Measurements from ENCODE around the gene CDH2. TPM values are rescaled to one million over a fixed set of nuclear protein-coding genes. Genes with fewer than 3 reads are reported as not detected.

CDH2 gene
- total and polyA plus RNA-seq, 2 experiments from 2014 or later: 103 to 165 TPM

GRCh38 chr18:27954226-27954625, 222.7 kb downstream of the CDH2 start:
- Histone ChIP-seq H3K27ac (peak overlapping the region; percentile 32), H3K9me2 (ENCODE audit: insufficient read depth) (no peaks in the 10 kb centered on the region), H2AFZ (no peak overlapping the region), H3F3A (ENCODE audit: insufficient read depth) (peaks cover 19% of the 10 kb centered on the region; the same call in 1 of the 2 replicates), H3K36me3 (ENCODE audit: low read depth) (peaks cover 29% of the 10 kb centered on the region), H3K9me3 (ENCODE audit: low read depth) (no peaks in the 10 kb centered on the region), H3K79me2 (ENCODE audit: insufficient read depth) (no peaks in the 10 kb centered on the region), H4K20me1 (ENCODE audit: insufficient read depth) (no peaks in the 10 kb centered on the region), H3K4me3 (no peak overlapping the region), H3K4me1 (ENCODE audit: insufficient read depth) (peaks cover 18% of the 10 kb centered on the region), H3K9ac (no peak overlapping the region), H3K27me3 (replicated peaks; ENCODE audit: insufficient read depth) (no peaks in the 10 kb centered on the region), H3K4me2 (ENCODE audit: unreplicated experiment) (peak overlapping the region; percentile 23)
- 60 to 78% methylated on average over 3 of the region's 3 CpGs for WGBS, 2 experiments (ENCODE audit: low coverage in 1 of 2, low lambda C conversion rate in 2 of 2, missing lambda C conversion rate in 2 of 2)
- TF ChIP-seq EZH2phosphoT487 (IDR thresholded peaks at IDR 0.05; ENCODE audit: insufficient read depth, low read depth): no peak
- no peak for TF ChIP-seq EZH2 (IDR thresholded peaks at IDR 0.05; ENCODE audit: insufficient read depth, poor library complexity, severe bottlenecking)
- peak; percentile 76 for DNase-seq
- in situ Hi-C loops (cut with MboI): no loop called here

GRCh38 chr18:27952741-27953140, 224.2 kb downstream of the CDH2 start:
- Histone ChIP-seq H2AFZ (no peak overlapping the region), H3K9ac (no peak overlapping the region), H3K27ac (no peak overlapping the region), H3K36me3 (ENCODE audit: low read depth) (peaks cover 28% of the 10 kb centered on the region), H3K79me2 (ENCODE audit: insufficient read depth) (no peaks in the 10 kb centered on the region), H3K4me1 (ENCODE audit: insufficient read depth) (peaks cover 18% of the 10 kb centered on the region), H3K27me3 (replicated peaks; ENCODE audit: insufficient read depth) (no peaks in the 10 kb centered on the region), H3F3A (ENCODE audit: insufficient read depth) (peaks cover 16% of the 10 kb centered on the region; the same call in 1 of the 2 replicates), H4K20me1 (ENCODE audit: insufficient read depth) (no peaks in the 10 kb centered on the region), H3K4me2 (ENCODE audit: unreplicated experiment) (no peak overlapping the region), H3K9me2 (ENCODE audit: insufficient read depth) (no peaks in the 10 kb centered on the region), H3K4me3 (no peak overlapping the region), H3K9me3 (ENCODE audit: low read depth) (no peaks in the 10 kb centered on the region)
- in situ Hi-C loops (cut with MboI): no loop called here
- TF ChIP-seq EZH2 (IDR thresholded peaks at IDR 0.05; ENCODE audit: insufficient read depth, poor library complexity, severe bottlenecking): no peak
- TF ChIP-seq EZH2phosphoT487 (IDR thresholded peaks at IDR 0.05; ENCODE audit: insufficient read depth, low read depth): no peak
- peak; percentile 13 for DNase-seq

GRCh38 chr18:27950648-27951228, 226.2 kb downstream of the CDH2 start:
- Histone ChIP-seq H3K9me2 (ENCODE audit: insufficient read depth) (no peaks in the 10 kb centered on the region), H3K4me3 (no peak overlapping the region), H3K79me2 (ENCODE audit: insufficient read depth) (no peaks in the 10 kb centered on the region), H3K27me3 (replicated peaks; ENCODE audit: insufficient read depth) (no peaks in the 10 kb centered on the region), H3K9ac (no peak overlapping the region), H3K4me1 (ENCODE audit: insufficient read depth) (peaks cover 18% of the 10 kb centered on the region), H3F3A (ENCODE audit: insufficient read depth) (peaks cover 8% of the 10 kb centered on the region; the same call in 1 of the 2 replicates), H4K20me1 (ENCODE audit: insufficient read depth) (no peaks in the 10 kb centered on the region), H3K27ac (no peak overlapping the region), H3K4me2 (ENCODE audit: unreplicated experiment) (no peak overlapping the region), H3K9me3 (ENCODE audit: low read depth) (no peaks in the 10 kb centered on the region), H2AFZ (no peak overlapping the region), H3K36me3 (ENCODE audit: low read depth) (peaks cover 20% of the 10 kb centered on the region)
- no peak for DNase-seq
- WGBS, 2 experiments (ENCODE audit: low coverage in 1 of 2, low lambda C conversion rate in 2 of 2, missing lambda C conversion rate in 2 of 2): 80 to 88% methylated on average over 5 of the region's 5 CpGs
- TF ChIP-seq EZH2 (IDR thresholded peaks at IDR 0.05; ENCODE audit: insufficient read depth, poor library complexity, severe bottlenecking): no peak
- no peak for TF ChIP-seq EZH2phosphoT487 (IDR thresholded peaks at IDR 0.05; ENCODE audit: insufficient read depth, low read depth)
- in situ Hi-C loops (cut with MboI): no loop called here

- H2AFZ ChIP-seq: no peak overlapping the region
- in situ Hi-C loops (cut with MboI): no loop called here
- no peak overlapping the region for H3K9ac ChIP-seq
- DNase-seq: no peak
- WGBS, 2 experiments (ENCODE audit: low coverage in 1 of 2, low lambda C conversion rate in 2 of 2, missing lambda C conversion rate in 2 of 2): 71 to 78% methylated on average over 2 of the region's 2 CpGs
- no peak for TF ChIP-seq EZH2 (IDR thresholded peaks at IDR 0.05; ENCODE audit: insufficient read depth, poor library complexity, severe bottlenecking)
- TF ChIP-seq EZH2phosphoT487 (IDR thresholded peaks at IDR 0.05; ENCODE audit: insufficient read depth, low read depth): no peak
- peaks cover 11% of the 10 kb centered on the region for H3K4me1 ChIP-seq (ENCODE audit: insufficient read depth)
- H3F3A ChIP-seq (ENCODE audit: insufficient read depth): peaks cover 2% of the 10 kb centered on the region; the same call in 1 of the 2 replicates
- no peak overlapping the region for H3K4me2 ChIP-seq (ENCODE audit: unreplicated experiment)
- no peak overlapping the region for H3K4me3 ChIP-seq
- H3K79me2 ChIP-seq (ENCODE audit: insufficient read depth): no peaks in the 10 kb centered on the region
- no peaks in the 10 kb centered on the region for H3K27me3 ChIP-seq (replicated peaks; ENCODE audit: insufficient read depth)
- no peaks in the 10 kb centered on the region for H3K9me3 ChIP-seq (ENCODE audit: low read depth)
- H3K9me2 ChIP-seq (ENCODE audit: insufficient read depth): no peaks in the 10 kb centered on the region
- H3K36me3 ChIP-seq (ENCODE audit: low read depth): peaks cover 20% of the 10 kb centered on the region
- H3K27ac ChIP-seq: no peak overlapping the region
- H4K20me1 ChIP-seq (ENCODE audit: insufficient read depth): no peaks in the 10 kb centered on the region
Measured at GRCh38 chr18:27948986-27949385, 227.9 kb downstream of the CDH2 start.
